PC-3 (cell line): Measurements from ENCODE around the gene ZNF638.

Experiments
- CTCF ChIP-seq: fragments of 300-600 bp; sonication (generic); conservative IDR thresholded peaks from 2 replicates; pipeline ENCODE4 v1.5.1; 2017; ENCODE audit warnings: antibody characterized with exemption, low read depth, mild to moderate bottlenecking, low read length
- EZH2phosphoT487 ChIP-seq: fragments of 300-600 bp; sonication (generic); IDR thresholded peaks from 2 replicates; pipeline ENCODE4 v1.6.1; 2018; ENCODE audit warnings: mild to moderate bottlenecking, antibody characterized with exemption, low read length, borderline replicate concordance

- no peak for TF ChIP-seq CTCF
- no peak for TF ChIP-seq EZH2phosphoT487
These were observed 122.8 kb downstream of the ZNF638 start for GRCh38 chr2:71454221-71455010.
